Endothelial cell of umbilical vein (primary cell): ENCODE results near the gene FAM20A.

Experiments used
- CTCF ChIP-seq, 2 donors: IDR thresholded peaks; 1 replicate in 1 of 2; 2 replicates in 1 of 2; pipeline ENCODE4 v1.5.1; 2011; ENCODE audit warnings: low read length in 2 of 2, mild to moderate bottlenecking in 2 of 2, moderate library complexity in 2 of 2, control low read depth in 1 of 2, inconsistent platforms in 1 of 2, low read depth in 1 of 2; ENCODE audit not compliant: insufficient read depth in 1 of 2; ENCODE audit errors: extremely low read depth in 1 of 2
- EZH2 ChIP-seq: IDR thresholded peaks from 2 replicates; pipeline ENCODE4 v1.6.1; 2012; ENCODE audit warnings: borderline replicate concordance, low read depth, mild to moderate bottlenecking, moderate library complexity, low read length, inconsistent platforms; ENCODE audit not compliant: severe bottlenecking
- FOS ChIP-seq: IDR thresholded peaks from 2 replicates; pipeline ENCODE4 v1.6.1; 2011; ENCODE audit warnings: mild to moderate bottlenecking, low read length, moderate library complexity, borderline replicate concordance; ENCODE audit not compliant: insufficient read depth
- JUN ChIP-seq: IDR thresholded peaks from 2 replicates; pipeline ENCODE4 v1.6.1; 2011; ENCODE audit warnings: borderline replicate concordance, low read depth; ENCODE audit not compliant: insufficient read length, insufficient read depth
- MAX ChIP-seq: IDR thresholded peaks from 2 replicates; pipeline ENCODE4 v1.6.1; 2011; ENCODE audit not compliant: insufficient read depth, insufficient read length
- POLR2A ChIP-seq: IDR thresholded peaks from 2 replicates; pipeline ENCODE4 v1.6.1; 2012; ENCODE audit warnings: low read depth, mild to moderate bottlenecking, control low read depth, low read length

- TF ChIP-seq CTCF (IDR thresholded peaks at IDR 0.05; ENCODE audit: extremely low read depth in 1 of 2, insufficient read depth in 1 of 2, low read depth in 1 of 2, low read length in 2 of 2) (no peak), POLR2A (no peak), JUN (no peak), EZH2 (no peak), FOS (no peak), MAX (no peak)
These were observed 45.7 kb upstream of the FAM20A start for GRCh38 chr17:68646626-68647526.
